KOPT-K1 (cell line): ENCODE results near the gene UBQLN1.
"Not testable (repeated sequence)": the region's sequence is repeated elsewhere in the genome, so short reads cannot be mapped to it uniquely, and the experiment has no call there.

Experiments used
- H3K27ac ChIP-seq: fragments of 200-600 bp; sonication (generic); 2 replicates; pipeline ENCODE4 v1.5.1; 2016; ENCODE audit warnings: antibody characterized with exemption, mild to moderate bottlenecking, low read depth, low read length; ENCODE audit not compliant: poor library complexity, severe bottlenecking
- H3K36me3 ChIP-seq: fragments of 200-600 bp; sonication (generic); 2 replicates; pipeline ENCODE4 v1.5.1; 2017; ENCODE audit warnings: antibody characterized with exemption, mild to moderate bottlenecking, low read length, moderate library complexity; ENCODE audit not compliant: insufficient read depth
- H3K9me3 ChIP-seq: fragments of 200-600 bp; sonication (generic); 2 replicates; pipeline ENCODE4 v1.5.1; 2017; ENCODE audit warnings: antibody characterized with exemption, low read length, mild to moderate bottlenecking; ENCODE audit not compliant: insufficient read depth, poor library complexity, severe bottlenecking

Gene UBQLN1

GRCh38 chr9:83706676-83707517 lies 861 bp downstream of the UBQLN1 start:
- Histone ChIP-seq H3K27ac (peak overlapping the region; percentile 95), H3K36me3 (0 out of 2 replicates have a peak, but pooled peaks cover 11% of the 10 kb centered on the region), H3K9me3 (peaks cover 8% of the 10 kb centered on the region)

GRCh38 chr9:83705219-83705651 lies 2.5 kb downstream of the UBQLN1 start:
- H3K9me3 ChIP-seq, H3K27ac ChIP-seq: not testable (repeated sequence)
- 0 out of 2 replicates have a peak, but pooled peaks cover 11% of the 10 kb centered on the region for H3K36me3 ChIP-seq

DNA sequence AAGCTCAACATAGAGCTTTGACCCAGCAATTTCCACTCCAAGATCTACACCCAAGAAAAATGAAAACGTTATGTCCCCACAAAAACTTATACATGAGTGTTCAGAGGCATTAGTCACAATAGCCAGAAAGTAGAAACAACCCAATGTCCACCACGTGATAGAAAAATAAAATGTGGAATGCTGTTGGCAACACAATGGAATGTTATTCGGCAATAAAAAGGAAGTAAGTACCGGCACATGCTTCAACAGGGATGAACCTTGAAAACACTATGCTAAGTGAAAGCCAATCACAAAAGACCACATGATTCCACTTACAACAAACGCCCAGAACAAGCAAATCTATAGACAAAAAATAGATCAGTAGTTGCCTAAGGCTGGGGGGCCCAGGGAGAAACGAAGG lies 6.0 kb downstream of the UBQLN1 start:
- Histone ChIP-seq H3K36me3 (0 out of 2 replicates have a peak, but pooled peaks cover 11% of the 10 kb centered on the region), H3K9me3 (peaks cover 8% of the 10 kb centered on the region), H3K27ac (no peak overlapping the region)

GRCh38 chr9:83701286-83701685 lies 6.5 kb downstream of the UBQLN1 start:
- H3K27ac ChIP-seq, result no peak overlapping the region
- H3K9me3 ChIP-seq, result peaks cover 8% of the 10 kb centered on the region
- H3K36me3 ChIP-seq, result 0 out of 2 replicates have a peak, but pooled peaks cover 11% of the 10 kb centered on the region

DNA sequence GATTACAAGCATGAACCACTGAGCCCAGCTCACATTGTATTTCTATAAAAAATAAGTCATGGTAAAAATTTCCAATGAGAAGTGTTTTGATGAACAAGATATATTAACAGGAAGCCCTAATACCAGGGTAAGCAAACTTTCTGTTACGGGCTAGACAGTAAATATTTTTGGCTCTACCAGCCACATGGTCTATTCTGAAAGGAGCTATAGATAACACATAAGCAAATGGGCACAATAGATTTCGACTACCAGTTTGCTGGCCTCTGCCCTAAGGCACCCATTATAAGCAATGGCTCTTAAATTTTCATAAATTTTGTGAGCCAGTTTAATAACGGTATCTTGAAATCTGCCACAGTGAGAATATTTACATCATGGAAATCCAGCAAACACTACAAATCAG lies 8.1 kb downstream of the UBQLN1 start:
- H3K9me3 ChIP-seq, result no peaks in the 10 kb centered on the region
- H3K27ac ChIP-seq, result no peak overlapping the region
- H3K36me3 ChIP-seq, result no peaks in the 10 kb centered on the region

- no peak overlapping the region for H3K27ac ChIP-seq
- H3K36me3 ChIP-seq, result no peaks in the 10 kb centered on the region
- H3K9me3 ChIP-seq, result no peaks in the 10 kb centered on the region
These were observed 8.7 kb downstream of the UBQLN1 start for GRCh38 chr9:83698976-83699585.

DNA sequence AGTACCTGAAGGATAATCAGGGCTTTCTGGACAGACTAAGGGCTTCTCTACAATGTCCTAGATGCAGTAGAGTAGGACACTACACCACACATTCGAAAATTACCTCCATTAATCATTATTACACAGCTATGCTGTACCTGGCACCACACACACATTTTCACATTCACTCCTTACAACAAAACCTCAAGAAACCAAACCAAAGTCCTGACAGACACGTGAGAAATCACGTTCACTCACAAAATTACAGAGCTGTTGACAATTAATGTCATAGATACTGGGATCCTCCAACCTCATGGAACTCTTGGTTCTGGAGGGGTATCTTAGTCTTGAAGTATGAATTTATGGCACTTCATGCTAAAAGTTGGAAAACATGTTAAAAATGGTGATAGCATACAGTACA lies 16.3 kb downstream of the UBQLN1 start:
- no peaks in the 10 kb centered on the region for H3K9me3 ChIP-seq
- H3K27ac ChIP-seq, result no peak overlapping the region
- H3K36me3 ChIP-seq, result no peaks in the 10 kb centered on the region

GRCh38 chr9:83688921-83689320 lies 18.8 kb downstream of the UBQLN1 start:
- Histone ChIP-seq H3K27ac (no peak overlapping the region), H3K36me3 (peaks cover 9% of the 10 kb centered on the region; the same call in 1 of the 2 replicates), H3K9me3 (no peaks in the 10 kb centered on the region)

DNA sequence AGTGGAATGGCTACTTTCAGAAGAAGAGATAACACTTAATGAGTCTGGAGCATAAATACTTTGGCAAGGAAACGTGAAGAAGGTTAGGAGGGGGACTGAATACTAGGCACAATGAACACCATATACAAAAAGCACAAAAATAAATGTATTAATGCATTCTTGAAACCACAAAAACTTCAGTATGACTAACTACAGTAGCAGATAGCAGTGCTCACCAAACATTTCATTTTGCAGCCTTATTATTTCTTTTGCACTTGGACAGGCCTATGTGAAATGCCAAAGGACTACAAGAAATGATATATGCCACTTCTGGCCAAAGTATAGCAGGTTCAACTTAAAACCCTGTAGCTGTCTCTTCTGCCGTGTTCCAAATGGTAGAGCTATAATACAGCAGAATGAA lies 26.3 kb downstream of the UBQLN1 start:
- Histone ChIP-seq H3K36me3 (peaks cover 72% of the 10 kb centered on the region), H3K9me3 (no peaks in the 10 kb centered on the region)

GRCh38 chr9:83680233-83680632 lies 27.5 kb downstream of the UBQLN1 start:
- H3K36me3 ChIP-seq, result peaks cover 80% of the 10 kb centered on the region
- H3K27ac ChIP-seq, result no peak overlapping the region
- no peaks in the 10 kb centered on the region for H3K9me3 ChIP-seq

More for the DNA sequence above, 26.3 kb downstream of the UBQLN1 start:
- H3K27ac ChIP-seq, result no peak overlapping the region

DNA sequence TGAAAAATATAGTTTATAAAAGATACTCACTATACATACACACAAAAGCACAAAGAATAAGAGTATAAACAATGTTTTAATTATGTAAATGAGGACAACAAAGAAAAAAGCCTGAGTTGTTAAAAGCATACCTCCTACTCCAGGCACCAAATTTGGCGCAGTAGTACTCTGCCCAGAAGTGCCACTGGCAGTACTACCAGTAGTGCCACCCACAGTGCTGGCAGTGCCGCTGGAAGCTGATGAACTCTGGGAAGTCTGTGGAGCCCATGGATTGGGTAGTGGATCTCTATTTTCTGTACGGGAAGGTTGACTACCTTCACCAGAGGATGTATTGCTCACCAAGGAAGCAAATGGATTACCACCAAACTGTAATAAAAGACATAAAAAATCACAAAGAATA lies 30.2 kb downstream of the UBQLN1 start:
- no peak overlapping the region for H3K27ac ChIP-seq
- peaks cover 93% of the 10 kb centered on the region for H3K36me3 ChIP-seq
- H3K9me3 ChIP-seq, result no peaks in the 10 kb centered on the region

- H3K27ac ChIP-seq, result no peak overlapping the region
- no peaks in the 10 kb centered on the region for H3K9me3 ChIP-seq
- peaks cover 93% of the 10 kb centered on the region for H3K36me3 ChIP-seq
These were observed 32.3 kb downstream of the UBQLN1 start for GRCh38 chr9:83675466-83675865.

DNA sequence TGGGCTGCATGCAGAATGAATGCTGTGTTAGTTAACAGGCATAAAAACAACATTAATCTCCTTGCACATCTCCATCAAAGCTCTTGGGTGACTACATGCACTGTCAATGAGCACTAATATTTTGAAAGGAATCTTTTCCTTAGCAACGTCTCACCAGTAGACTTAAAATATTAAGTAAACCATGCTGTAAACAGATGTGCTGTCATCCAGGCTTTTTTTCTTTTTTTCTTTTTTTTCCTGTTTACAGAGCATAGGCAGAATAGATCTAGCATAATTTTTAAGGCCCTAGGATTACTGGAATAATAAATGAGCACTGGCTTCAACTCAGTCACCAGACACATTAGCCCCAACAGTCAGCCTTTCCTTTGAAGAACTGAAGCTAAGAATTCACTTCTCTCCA lies 36.3 kb downstream of the UBQLN1 start:
- Histone ChIP-seq H3K9me3 (no peaks in the 10 kb centered on the region), H3K36me3 (peaks cover 96% of the 10 kb centered on the region), H3K27ac (no peak overlapping the region)

GRCh38 chr9:83670381-83670780 lies 37.4 kb downstream of the UBQLN1 start:
- Histone ChIP-seq H3K27ac (no peak overlapping the region), H3K9me3 (no peaks in the 10 kb centered on the region), H3K36me3 (peaks cover 97% of the 10 kb centered on the region)

DNA sequence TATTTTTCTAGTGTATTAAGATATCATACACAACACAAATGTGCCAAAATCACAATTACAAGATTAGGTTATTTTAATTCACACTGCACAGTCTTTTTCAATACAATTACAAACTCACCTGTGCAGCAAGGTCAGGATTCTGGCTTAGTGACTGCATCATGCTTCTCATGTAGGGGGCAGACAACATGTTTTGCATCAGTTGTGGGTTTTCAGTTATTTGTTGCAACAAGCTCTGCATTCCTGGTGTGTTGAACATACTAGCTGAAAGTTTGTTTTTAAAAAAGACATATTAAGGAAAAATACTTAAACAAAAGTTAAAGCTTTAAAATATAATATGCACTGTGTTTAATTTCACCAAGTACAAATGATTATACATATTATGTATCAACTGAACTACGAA lies 38.7 kb downstream of the UBQLN1 start:
- Histone ChIP-seq H3K36me3 (peaks cover 94% of the 10 kb centered on the region), H3K27ac (no peak overlapping the region), H3K9me3 (no peaks in the 10 kb centered on the region)
